NCI-H2196 (cell line): ENCODE results near the gene TP53TG3B.
"Not testable (repeated sequence)": the region's sequence is repeated elsewhere in the genome, so short reads cannot be mapped to it uniquely, and the experiment has no call there.

Source experiments
- DNase-seq: peaks from one replicate; lab custom pipeline; 2025; ENCODE audit not compliant: unreplicated experiment; lab: John Stamatoyannopoulos, UW

The TP53TG3B gene

GRCh38 chr16:33360541-33360940 lies at the start of gene TP53TG3B:
Gene TP53TG3B (plus strand): TSS chr16:33360841. CDS start chr16:33360909, 68 bp downstream.
- DNase-seq = not testable (repeated sequence)

GRCh38 chr16:33336226-33337012 lies 24.2 kb upstream of the TP53TG3B start:
- DNase-seq = not testable (repeated sequence)

- not testable (repeated sequence) for DNase-seq
Observed at GRCh38 chr16:33337627-33338542, 22.8 kb upstream of the TP53TG3B start.

GRCh38 chr16:33338543-33338951 lies 22.1 kb upstream of the TP53TG3B start:
- DNase-seq = not testable (repeated sequence)

- DNase-seq = not testable (repeated sequence)
Observed at GRCh38 chr16:33339093-33340061, 21.3 kb upstream of the TP53TG3B start.
